ENCODE measurements around the gene STK4.
A peak's percentile ranks its signal among the peaks of the same experiment; 100 is the strongest.

Gene STK4

GRCh38 chr20:44966030-44966961 is at the start of gene STK4:
STK4 (plus strand) TSS chr20:44966512; CDS start chr20:44966569, 57 bp downstream.
- H3K4me1 ChIP-seq (ENCODE audit: control insufficient read depth in 1 of 2, insufficient read depth in 1 of 2, low read depth in 1 of 2, low read length in 1 of 2): peaks cover 52 to 59% of the 10 kb centered on the region in 2 experiments
- peak; percentile 93 for TF ChIP-seq CTCF (IDR thresholded peaks at IDR 0.05)
- peak within 1 kb of the TSS; percentile 82 to 87 for H3K4me3 ChIP-seq (ENCODE audit: low read depth in 1 of 2, low read length in 1 of 2)
- peak within 1 kb of the TSS; percentile 97 for H3K27ac ChIP-seq
- no peaks in the 10 kb centered on the region for H3K9me3 ChIP-seq
- no peaks in the 10 kb centered on the region for H3K36me3 ChIP-seq
- no peaks in the 10 kb centered on the region for H3K27me3 ChIP-seq

GRCh38 chr20:44916586-44916985 is 49.7 kb upstream of the STK4 start:
- H3K9me3 ChIP-seq: no peaks in the 10 kb centered on the region
- H3K27ac ChIP-seq: no peak overlapping the region
- H3K4me1 ChIP-seq (ENCODE audit: control insufficient read depth in 1 of 2, insufficient read depth in 1 of 2, low read depth in 1 of 2, low read length in 1 of 2): no peaks in the 10 kb centered on the region
- no peaks in the 10 kb centered on the region for H3K27me3 ChIP-seq
- TF ChIP-seq CTCF (IDR thresholded peaks at IDR 0.05): no peak
- peaks cover 76% of the 10 kb centered on the region for H3K36me3 ChIP-seq
- H3K4me3 ChIP-seq (ENCODE audit: low read depth in 1 of 2, low read length in 1 of 2): no peak overlapping the region

GRCh38 chr20:44917399-44917798 is 48.9 kb upstream of the STK4 start:
- H3K4me1 ChIP-seq (ENCODE audit: control insufficient read depth in 1 of 2, insufficient read depth in 1 of 2, low read depth in 1 of 2, low read length in 1 of 2): no peaks in the 10 kb centered on the region
- H3K36me3 ChIP-seq: peaks cover 84% of the 10 kb centered on the region
- H3K27ac ChIP-seq: no peak overlapping the region
- H3K27me3 ChIP-seq: no peaks in the 10 kb centered on the region
- H3K9me3 ChIP-seq: no peaks in the 10 kb centered on the region
- H3K4me3 ChIP-seq (ENCODE audit: low read depth in 1 of 2, low read length in 1 of 2): no peak overlapping the region
- TF ChIP-seq CTCF (IDR thresholded peaks at IDR 0.05): no peak

- no peak for TF ChIP-seq CTCF (IDR thresholded peaks at IDR 0.05)
- peaks cover 84% of the 10 kb centered on the region for H3K36me3 ChIP-seq
Observed at GRCh38 chr20:44918342-44918741, 48.0 kb upstream of the STK4 start.

GRCh38 chr20:44918761-44919160 is 47.6 kb upstream of the STK4 start:
- no peak overlapping the region for H3K4me3 ChIP-seq (ENCODE audit: low read depth in 1 of 2, low read length in 1 of 2)
- no peaks in the 10 kb centered on the region for H3K9me3 ChIP-seq
- TF ChIP-seq CTCF (IDR thresholded peaks at IDR 0.05): no peak
- peaks cover 84% of the 10 kb centered on the region for H3K36me3 ChIP-seq
- H3K4me1 ChIP-seq (ENCODE audit: control insufficient read depth in 1 of 2, insufficient read depth in 1 of 2, low read depth in 1 of 2, low read length in 1 of 2): no peaks in the 10 kb centered on the region
- H3K27ac ChIP-seq: no peak overlapping the region
- H3K27me3 ChIP-seq: no peaks in the 10 kb centered on the region

More at GRCh38 chr20:44918342-44918741, 48.0 kb upstream of the STK4 start:
- H3K4me3 ChIP-seq (ENCODE audit: low read depth in 1 of 2, low read length in 1 of 2): no peak overlapping the region
- H3K27me3 ChIP-seq: no peaks in the 10 kb centered on the region
- H3K4me1 ChIP-seq (ENCODE audit: control insufficient read depth in 1 of 2, insufficient read depth in 1 of 2, low read depth in 1 of 2, low read length in 1 of 2): no peaks in the 10 kb centered on the region
- H3K27ac ChIP-seq: no peak overlapping the region
- no peaks in the 10 kb centered on the region for H3K9me3 ChIP-seq

All from neutrophil (primary cell).